Ascending aorta (tissue), 2 donors: Measurements from ENCODE around the gene LRRC45. TPM values are rescaled to one million over a fixed set of nuclear protein-coding genes. Genes with fewer than 3 reads are reported as not detected.

ENCODE experiments used
- DNase-seq, 2 donors: peaks; one replicate each; pipeline ENCODE4 v3.0.0-alpha.2; 2019; ENCODE audit warnings: low spot score in 2 of 2
- H3K27ac ChIP-seq, 2 donors: fragments of 200-600 bp; sonication (generic); one replicate each; pipeline ENCODE4 v1.5.1; 2016 to 2017; ENCODE audit warnings: mild to moderate bottlenecking in 1 of 2
- H3K27me3 ChIP-seq: fragments of 200-600 bp; sonication (generic); one replicate; pipeline ENCODE4 v1.5.1; 2017
- H3K36me3 ChIP-seq, 2 donors: fragments of 200-600 bp; sonication (generic); one replicate each; pipeline ENCODE4 v1.5.1; 2016
- H3K4me1 ChIP-seq, 2 donors: fragments of 200-600 bp; sonication (generic); one replicate each; pipeline ENCODE4 v1.5.1; 2016 to 2017; ENCODE audit warnings: mild to moderate bottlenecking in 1 of 2
- H3K4me3 ChIP-seq, 2 donors: fragments of 200-600 bp; sonication (generic); one replicate each; pipeline ENCODE4 v1.5.1; 2016 to 2017; ENCODE audit warnings: mild to moderate bottlenecking in 1 of 2
- H3K9me3 ChIP-seq, 2 donors: fragments of 200-600 bp; sonication (generic); one replicate each; pipeline ENCODE4 v1.5.1; 2016
- CTCF ChIP-seq, 3 experiments: fragments of 200-600 bp in 2 of 3; fragments of 450-650 bp in 1 of 3; sonication (generic) in 2 of 3; IDR thresholded peaks; one replicate each; pipeline ENCODE4 v1.5.1; 2016 to 2019; ENCODE audit warnings: antibody characterized with exemption in 3 of 3, mild to moderate bottlenecking in 1 of 3, moderate library complexity in 1 of 3
- intact Hi-C: fragments of 100-400 bp; cut with DNase I; formaldehyde crosslinking; loops from one replicate; pipeline ENCODE4 v1.15.1; 2023
- total RNA-seq: library from RNA; depleted of rRNA; stranded (reverse); fragments of >200 nt; gene quantifications from one replicate; pipeline ENCODE4 v1.1.0, GENCODE V29; 2016

The LRRC45 gene
- total RNA-seq, 1 donor from 2014 or later, result 2.0 TPM

GRCh38 chr17:82012261-82012639 lies 10.9 kb upstream of the LRRC45 start:
- H3K27ac ChIP-seq, result peak overlapping the region; percentile 81 to 83
- no peak for DNase-seq
- H3K27me3 ChIP-seq, result no peaks in the 10 kb centered on the region
- TF ChIP-seq CTCF (IDR thresholded peaks at IDR 0.05), result no peak
- no peaks in the 10 kb centered on the region for H3K9me3 ChIP-seq
- H3K36me3 ChIP-seq, result no peaks in the 10 kb centered on the region
- H3K4me3 ChIP-seq, result no peak overlapping the region
- H3K4me1 ChIP-seq, result peaks cover 7 to 20% of the 10 kb centered on the region in 2 donors
- intact Hi-C loops, result no loop called here

GRCh38 chr17:82012640-82013295 lies 10.3 kb upstream of the LRRC45 start:
- Histone ChIP-seq H3K9me3 (no peaks in the 10 kb centered on the region), H3K36me3 (peaks cover 0 to 2% of the 10 kb centered on the region in 2 donors), H3K4me3 (peak overlapping the region; percentile 16 to 28), H3K27ac (peak overlapping the region; percentile 81 to 83), H3K4me1 (peaks cover 7 to 18% of the 10 kb centered on the region in 2 donors), H3K27me3 (no peaks in the 10 kb centered on the region)
- intact Hi-C loops, result no loop called here
- TF ChIP-seq CTCF (IDR thresholded peaks at IDR 0.05), result no peak
- no peak for DNase-seq

GRCh38 chr17:82013341-82013740 lies 9.8 kb upstream of the LRRC45 start:
- Histone ChIP-seq H3K27ac (peak overlapping the region; percentile 81 to 83), H3K4me1 (peaks cover 7 to 15% of the 10 kb centered on the region in 2 donors), H3K36me3 (peaks cover 0 to 8% of the 10 kb centered on the region in 2 donors), H3K4me3 (peak overlapping the region; percentile 16 to 28), H3K9me3 (no peaks in the 10 kb centered on the region), H3K27me3 (no peaks in the 10 kb centered on the region)
- intact Hi-C loops, result no loop called here
- TF ChIP-seq CTCF (IDR thresholded peaks at IDR 0.05), result no peak
- no peak for DNase-seq

GRCh38 chr17:82013772-82014321 lies 9.3 kb upstream of the LRRC45 start:
- H3K4me1 ChIP-seq, result peaks cover 7 to 15% of the 10 kb centered on the region in 2 donors
- DNase-seq, result no peak
- TF ChIP-seq CTCF (IDR thresholded peaks at IDR 0.05), result no peak
- peaks cover 0 to 13% of the 10 kb centered on the region in 2 donors for H3K36me3 ChIP-seq
- intact Hi-C loops, result no loop called here
- peak overlapping the region; percentile 81 to 83 for H3K27ac ChIP-seq
- no peaks in the 10 kb centered on the region for H3K27me3 ChIP-seq
- no peaks in the 10 kb centered on the region for H3K9me3 ChIP-seq
- peak overlapping the region in 1 of 2 donors; percentile 28 for H3K4me3 ChIP-seq

GRCh38 chr17:82014432-82014831 lies 8.7 kb upstream of the LRRC45 start:
- intact Hi-C loops, result no loop called here
- no peak for TF ChIP-seq CTCF (IDR thresholded peaks at IDR 0.05)
- H3K4me3 ChIP-seq, result no peak overlapping the region
- H3K4me1 ChIP-seq, result peaks cover 7 to 15% of the 10 kb centered on the region in 2 donors
- H3K9me3 ChIP-seq, result no peaks in the 10 kb centered on the region
- DNase-seq, result no peak
- no peak overlapping the region for H3K27ac ChIP-seq
- no peaks in the 10 kb centered on the region for H3K27me3 ChIP-seq
- H3K36me3 ChIP-seq, result peaks cover 0 to 14% of the 10 kb centered on the region in 2 donors
